ENCODE data around the gene DPP6. TPM values are rescaled to one million over a fixed set of nuclear protein-coding genes. Genes with fewer than 3 reads are reported as not detected.

DPP6 gene
- polyA plus RNA-seq, 1 donor (not counting 4 experiments of a cell fraction or from before 2014, with no cell fraction given) = not detected

DNA sequence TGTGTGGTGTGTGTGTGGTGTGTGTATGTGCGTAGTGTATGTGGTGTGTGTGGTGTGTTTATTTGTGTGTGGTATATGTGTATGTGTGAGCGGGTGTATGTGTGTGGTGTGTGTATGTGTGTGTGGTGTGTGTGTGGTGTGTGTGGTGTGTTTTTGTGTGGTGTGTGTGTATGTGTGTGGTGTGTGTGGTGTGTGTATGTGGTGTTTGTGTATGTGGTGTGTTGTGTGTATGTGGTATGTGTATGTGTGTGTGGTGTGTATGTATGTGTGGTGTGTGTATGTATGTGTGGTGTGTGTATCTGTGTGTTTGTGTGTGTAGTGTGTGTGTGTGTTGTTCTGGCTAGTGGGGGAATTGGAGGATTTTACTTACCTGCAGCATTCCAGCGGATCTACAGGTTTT, 523.3 kb downstream of the DPP6 start:
- FAIRE-seq (no peak), DNase-seq (ENCODE audit: low read depth, low spot score) (no peak)
- Histone ChIP-seq H3K9me1 (ENCODE audit: control insufficient read depth, extremely low read depth, insufficient read depth, low read length) (no peaks in the 10 kb centered on the region), H4K20me1 (ENCODE audit: control insufficient read depth, extremely low read depth, insufficient read depth, low read length) (no peaks in the 10 kb centered on the region), H3K4me1 (ENCODE audit: control insufficient read depth, extremely low read depth, insufficient read depth, low read length) (no peaks in the 10 kb centered on the region), H3K4me2 (ENCODE audit: control insufficient read depth, extremely low read depth, insufficient read depth, low read depth, low read length) (no peak overlapping the region), H3K9ac (ENCODE audit: control insufficient read depth, extremely low read depth, insufficient read depth, low read length) (no peak overlapping the region), H3K36me3 (ENCODE audit: control insufficient read depth in 2 of 2, extremely low read depth in 1 of 2, insufficient read depth in 2 of 2, low read length in 2 of 2) (no peaks in the 10 kb centered on the region), H3K27me3 (ENCODE audit: control insufficient read depth, extremely low read depth, insufficient read depth, low read length) (no peaks in the 10 kb centered on the region), H3K27ac (ENCODE audit: control insufficient read depth, insufficient read depth, low read length) (no peak overlapping the region), H3K9me3 (ENCODE audit: control insufficient read depth, low read depth, low read length) (peaks cover 18% of the 10 kb centered on the region), H3K79me2 (ENCODE audit: control insufficient read depth, insufficient read depth, low read length) (no peaks in the 10 kb centered on the region), H3K4me3 (ENCODE audit: control insufficient read depth in 2 of 3, extremely low read depth in 1 of 3, insufficient read depth in 2 of 3, low read depth in 1 of 3, low read length in 3 of 3) (no peak overlapping the region), H2AFZ (ENCODE audit: control insufficient read depth, low read length) (no peak overlapping the region)
- TF ChIP-seq, protein P1, sequence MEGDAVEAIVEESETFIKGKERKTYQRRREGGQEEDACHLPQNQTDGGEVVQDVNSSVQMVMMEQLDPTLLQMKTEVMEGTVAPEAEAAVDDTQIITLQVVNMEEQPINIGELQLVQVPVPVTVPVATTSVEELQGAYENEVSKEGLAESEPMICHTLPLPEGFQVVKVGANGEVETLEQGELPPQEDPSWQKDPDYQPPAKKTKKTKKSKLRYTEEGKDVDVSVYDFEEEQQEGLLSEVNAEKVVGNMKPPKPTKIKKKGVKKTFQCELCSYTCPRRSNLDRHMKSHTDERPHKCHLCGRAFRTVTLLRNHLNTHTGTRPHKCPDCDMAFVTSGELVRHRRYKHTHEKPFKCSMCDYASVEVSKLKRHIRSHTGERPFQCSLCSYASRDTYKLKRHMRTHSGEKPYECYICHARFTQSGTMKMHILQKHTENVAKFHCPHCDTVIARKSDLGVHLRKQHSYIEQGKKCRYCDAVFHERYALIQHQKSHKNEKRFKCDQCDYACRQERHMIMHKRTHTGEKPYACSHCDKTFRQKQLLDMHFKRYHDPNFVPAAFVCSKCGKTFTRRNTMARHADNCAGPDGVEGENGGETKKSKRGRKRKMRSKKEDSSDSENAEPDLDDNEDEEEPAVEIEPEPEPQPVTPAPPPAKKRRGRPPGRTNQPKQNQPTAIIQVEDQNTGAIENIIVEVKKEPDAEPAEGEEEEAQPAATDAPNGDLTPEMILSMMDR (optimal IDR thresholded peaks at IDR 0.05 in 1 of 3, IDR thresholded peaks at IDR 0.05 in 1 of 3, conservative IDR thresholded peaks at IDR 0.05 in 1 of 3; ENCODE audit: extremely low read depth in 1 of 3, insufficient read depth in 2 of 3, low read length in 3 of 3) = no peak
- no peak for TF ChIP-seq EZH2 (IDR thresholded peaks at IDR 0.05; ENCODE audit: low read length)
- dilution Hi-C loops (cut with MboI; ENCODE audit: extremely low pct_ligation_motif_present, low sequenced_read_pairs) = no loop called here

DNA sequence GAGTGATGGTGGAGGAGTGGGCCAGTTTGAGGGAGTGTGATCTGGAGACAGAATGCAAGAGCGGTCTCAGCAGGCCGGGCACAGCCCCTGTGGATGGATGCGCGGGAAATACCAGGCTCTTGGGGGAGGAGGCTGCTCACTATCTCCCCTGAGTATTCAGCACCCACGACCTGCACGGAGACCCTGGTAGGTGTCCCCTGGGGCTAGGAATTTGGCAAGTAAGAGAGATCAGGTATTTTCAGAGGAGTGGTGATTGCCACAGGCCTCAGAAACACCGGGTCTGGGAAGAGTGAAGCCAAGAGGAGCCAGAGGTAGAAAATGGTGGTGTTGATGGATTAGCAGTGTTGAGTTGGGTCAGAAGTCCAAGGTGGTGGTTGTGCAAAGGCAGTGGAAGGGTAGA, 524.4 kb downstream of the DPP6 start:
- no peak overlapping the region for H3K27ac ChIP-seq (ENCODE audit: control insufficient read depth, insufficient read depth, low read length)
- no peaks in the 10 kb centered on the region for H3K36me3 ChIP-seq (ENCODE audit: control insufficient read depth in 2 of 2, extremely low read depth in 1 of 2, insufficient read depth in 2 of 2, low read length in 2 of 2)
- dilution Hi-C loops (cut with MboI; ENCODE audit: extremely low pct_ligation_motif_present, low sequenced_read_pairs) = no loop called here
- TF ChIP-seq, protein P1 (optimal IDR thresholded peaks at IDR 0.05 in 1 of 3, IDR thresholded peaks at IDR 0.05 in 1 of 3, conservative IDR thresholded peaks at IDR 0.05 in 1 of 3; ENCODE audit: extremely low read depth in 1 of 3, insufficient read depth in 2 of 3, low read length in 3 of 3) = no peak
- no peak for TF ChIP-seq EZH2 (IDR thresholded peaks at IDR 0.05; ENCODE audit: low read length)
- no peak overlapping the region for H3K4me3 ChIP-seq (ENCODE audit: control insufficient read depth in 2 of 3, extremely low read depth in 1 of 3, insufficient read depth in 2 of 3, low read depth in 1 of 3, low read length in 3 of 3)
- no peaks in the 10 kb centered on the region for H3K9me1 ChIP-seq (ENCODE audit: control insufficient read depth, extremely low read depth, insufficient read depth, low read length)
- no peak overlapping the region for H3K4me2 ChIP-seq (ENCODE audit: control insufficient read depth, extremely low read depth, insufficient read depth, low read depth, low read length)
- no peaks in the 10 kb centered on the region for H4K20me1 ChIP-seq (ENCODE audit: control insufficient read depth, extremely low read depth, insufficient read depth, low read length)
- DNase-seq (ENCODE audit: low read depth, low spot score) (no peak), FAIRE-seq (no peak)
- no peak overlapping the region for H3K9ac ChIP-seq (ENCODE audit: control insufficient read depth, extremely low read depth, insufficient read depth, low read length)
- peaks cover 18% of the 10 kb centered on the region for H3K9me3 ChIP-seq (ENCODE audit: control insufficient read depth, low read depth, low read length)
- no peak overlapping the region for H2AFZ ChIP-seq (ENCODE audit: control insufficient read depth, low read length)
- no peaks in the 10 kb centered on the region for H3K27me3 ChIP-seq (ENCODE audit: control insufficient read depth, extremely low read depth, insufficient read depth, low read length)
- no peaks in the 10 kb centered on the region for H3K79me2 ChIP-seq (ENCODE audit: control insufficient read depth, insufficient read depth, low read length)
- H3K4me1 ChIP-seq (ENCODE audit: control insufficient read depth, extremely low read depth, insufficient read depth, low read length) = no peaks in the 10 kb centered on the region

Measured in keratinocyte (primary cell).